Neural progenitor cell (in vitro differentiated cells): ENCODE measurements around the gene MKLN1.

ENCODE experiments used
- EZH2 ChIP-seq: fragments of 200-600 bp; sonication (generic); IDR thresholded peaks from 2 replicates; pipeline ENCODE4 v1.6.1; 2017; ENCODE audit warnings: antibody characterized with exemption, mild to moderate bottlenecking, moderate library complexity
- TF ChIP-seq, protein P1 (sequence below): fragments of 200-600 bp; sonication (generic); IDR thresholded peaks from 2 replicates; pipeline ENCODE4 v1.5.1; 2017; ENCODE audit warnings: antibody characterized with exemption, mild to moderate bottlenecking

DNA sequence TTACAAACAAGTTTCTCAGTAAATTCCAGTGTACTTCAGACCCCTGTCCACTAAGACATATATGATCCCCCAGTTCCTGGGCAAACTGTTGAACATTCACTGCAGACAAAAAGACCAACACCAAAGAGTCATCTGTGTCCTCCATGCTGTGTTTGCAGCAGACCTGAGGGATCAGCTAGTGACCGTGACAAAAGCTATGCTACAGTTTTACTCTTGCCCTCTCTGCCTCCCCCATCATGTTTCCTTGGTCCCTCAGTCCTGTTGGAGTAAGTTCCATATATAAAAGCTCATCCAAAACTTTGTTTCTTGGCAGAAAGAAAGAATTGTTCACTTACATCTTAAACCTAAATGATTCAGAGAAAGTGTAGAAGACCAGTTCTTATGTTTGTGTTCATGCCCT, 172.7 kb downstream of the MKLN1 start:
- TF ChIP-seq, protein P1, sequence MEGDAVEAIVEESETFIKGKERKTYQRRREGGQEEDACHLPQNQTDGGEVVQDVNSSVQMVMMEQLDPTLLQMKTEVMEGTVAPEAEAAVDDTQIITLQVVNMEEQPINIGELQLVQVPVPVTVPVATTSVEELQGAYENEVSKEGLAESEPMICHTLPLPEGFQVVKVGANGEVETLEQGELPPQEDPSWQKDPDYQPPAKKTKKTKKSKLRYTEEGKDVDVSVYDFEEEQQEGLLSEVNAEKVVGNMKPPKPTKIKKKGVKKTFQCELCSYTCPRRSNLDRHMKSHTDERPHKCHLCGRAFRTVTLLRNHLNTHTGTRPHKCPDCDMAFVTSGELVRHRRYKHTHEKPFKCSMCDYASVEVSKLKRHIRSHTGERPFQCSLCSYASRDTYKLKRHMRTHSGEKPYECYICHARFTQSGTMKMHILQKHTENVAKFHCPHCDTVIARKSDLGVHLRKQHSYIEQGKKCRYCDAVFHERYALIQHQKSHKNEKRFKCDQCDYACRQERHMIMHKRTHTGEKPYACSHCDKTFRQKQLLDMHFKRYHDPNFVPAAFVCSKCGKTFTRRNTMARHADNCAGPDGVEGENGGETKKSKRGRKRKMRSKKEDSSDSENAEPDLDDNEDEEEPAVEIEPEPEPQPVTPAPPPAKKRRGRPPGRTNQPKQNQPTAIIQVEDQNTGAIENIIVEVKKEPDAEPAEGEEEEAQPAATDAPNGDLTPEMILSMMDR: no peak
- TF ChIP-seq EZH2: no peak
